Cardiac muscle cell (in vitro differentiated cells and primary cell): ENCODE data around the gene GPR21. TPM values are rescaled to one million over a fixed set of nuclear protein-coding genes. Genes with fewer than 3 reads are reported as not detected.
A peak's percentile ranks its signal among the peaks of the same experiment; 100 is the strongest.

Experiments
- DNase-seq, 2 donors: peaks; one replicate each; pipeline versions ENCODE4 v3.0.0 to v3.0.0-alpha.2; 2010 to 2017; ENCODE audit warnings: low read depth in 1 of 2, low spot score in 1 of 2
- H3K27ac ChIP-seq: fragments of 200-600 bp; sonication (generic); 2 replicates; pipeline ENCODE4 v1.5.1; 2016
- H3K27me3 ChIP-seq: fragments of 200-600 bp; sonication (generic); 2 replicates; pipeline ENCODE4 v1.6.0; 2016; ENCODE audit warnings: control low read depth
- H3K36me3 ChIP-seq: fragments of 200-600 bp; sonication (generic); 2 replicates; pipeline ENCODE4 v1.5.1; 2016; ENCODE audit warnings: control low read depth
- H3K4me1 ChIP-seq: fragments of 200-600 bp; sonication (generic); 2 replicates; pipeline ENCODE4 v1.8.1; 2017; ENCODE audit warnings: low read depth, mild to moderate bottlenecking, mixed run types
- H3K4me3 ChIP-seq: fragments of 200-600 bp; sonication (generic); 2 replicates; pipeline ENCODE4 v1.5.1; 2016; ENCODE audit warnings: mild to moderate bottlenecking
- H3K9me3 ChIP-seq: fragments of 200-600 bp; sonication (generic); 2 replicates; pipeline ENCODE4 v1.5.1; 2017; ENCODE audit warnings: low read depth, mild to moderate bottlenecking, control low read depth
- CTCF ChIP-seq: IDR thresholded peaks from 2 replicates; pipeline ENCODE4 v1.5.1; 2012; ENCODE audit warnings: low read depth, mild to moderate bottlenecking, low read length
- polyA plus RNA-seq: library from polyadenylated mRNA; unstranded; fragments of >200 nt; fragmentation: Nextera tagmentation; extraction: Ambion mirVana; gene quantifications from 2 replicates; pipeline ENCODE4 v1.2.1, GENCODE V29; 2016
- total RNA-seq: library from RNA; depleted of rRNA; stranded (reverse); fragments of >200 nt; gene quantifications from 2 replicates; pipeline ENCODE4 v1.2.3, GENCODE V29; 2016

The GPR21 gene
- total and polyA plus RNA-seq, 2 experiments from 2014 or later, result 1.0 TPM; not detected in 1

GRCh38 chr9:123064716-123065115 is 31.2 kb downstream of the GPR21 start:
- Histone ChIP-seq H3K27ac (no peak overlapping the region), H3K27me3 (no peaks in the 10 kb centered on the region), H3K4me1 (no peaks in the 10 kb centered on the region), H3K9me3 (no peaks in the 10 kb centered on the region), H3K4me3 (no peak overlapping the region), H3K36me3 (peaks cover 32% of the 10 kb centered on the region)
- DNase-seq, result no peak
- no peak for TF ChIP-seq CTCF

GRCh38 chr9:123065196-123065595 is 31.7 kb downstream of the GPR21 start:
- Histone ChIP-seq H3K4me1 (no peaks in the 10 kb centered on the region), H3K9me3 (no peaks in the 10 kb centered on the region), H3K27me3 (no peaks in the 10 kb centered on the region), H3K4me3 (no peak overlapping the region), H3K36me3 (peaks cover 32% of the 10 kb centered on the region), H3K27ac (no peak overlapping the region)
- no peak for DNase-seq
- no peak for TF ChIP-seq CTCF

- no peak for DNase-seq
- Histone ChIP-seq H3K27ac (no peak overlapping the region), H3K27me3 (no peaks in the 10 kb centered on the region), H3K9me3 (no peaks in the 10 kb centered on the region), H3K36me3 (peaks cover 38% of the 10 kb centered on the region), H3K4me3 (no peak overlapping the region), H3K4me1 (no peaks in the 10 kb centered on the region)
- TF ChIP-seq CTCF, result no peak
These were observed 33.7 kb downstream of the GPR21 start for GRCh38 chr9:123067136-123067535.

GRCh38 chr9:123069010-123069481 is 35.6 kb downstream of the GPR21 start:
- Histone ChIP-seq H3K4me1 (peaks cover 12% of the 10 kb centered on the region), H3K36me3 (peaks cover 38% of the 10 kb centered on the region), H3K27me3 (no peaks in the 10 kb centered on the region), H3K4me3 (no peak overlapping the region), H3K27ac (no peak overlapping the region), H3K9me3 (no peaks in the 10 kb centered on the region)
- DNase-seq, result peak in 1 of 2 donors; percentile 88
- TF ChIP-seq CTCF, result no peak

- no peak for DNase-seq
- Histone ChIP-seq H3K36me3 (peaks cover 36% of the 10 kb centered on the region), H3K27me3 (no peaks in the 10 kb centered on the region)
These were observed 36.7 kb downstream of the GPR21 start for GRCh38 chr9:123070198-123070597.

More at GRCh38 chr9:123070198-123070597, 36.7 kb downstream of the GPR21 start:
- Histone ChIP-seq H3K9me3 (no peaks in the 10 kb centered on the region), H3K4me3 (no peak overlapping the region), H3K27ac (no peak overlapping the region), H3K4me1 (peaks cover 16% of the 10 kb centered on the region)
- no peak for TF ChIP-seq CTCF
